GM13977 (cell line): Measurements from ENCODE around the gene NFYA.

ENCODE experiments used
- DNase-seq: peaks from one replicate; pipeline ENCODE4 v3.0.0; 2012; ENCODE audit warnings: low spot score
- CTCF ChIP-seq: IDR thresholded peaks from 2 replicates; pipeline ENCODE4 v1.5.1; 2012; ENCODE audit warnings: mild to moderate bottlenecking, control low read depth; ENCODE audit not compliant: insufficient read depth; ENCODE audit errors: extremely low read depth, missing control alignments
- in situ Hi-C: fragments of 300-500 bp; cut with MboI; formaldehyde crosslinking; loops from one replicate; pipeline ENCODE4 v1.12.0; 2022; ENCODE audit warnings: low sequenced_read_pairs, low pct_unique_long_range_greater_than_20kb, mixed read lengths, inconsistent platforms; ENCODE audit not compliant: unreplicated experiment

Gene NFYA

GRCh38 chr6:41120058-41120457 lies 47.3 kb downstream of the NFYA start:
- in situ Hi-C loops, result no loop called here

GRCh38 chr6:41122373-41122772 lies 49.6 kb downstream of the NFYA start:
- in situ Hi-C loops, result no loop called here
- no peak for DNase-seq

More at GRCh38 chr6:41120058-41120457, 47.3 kb downstream of the NFYA start:
- TF ChIP-seq CTCF, result no peak
- no peak for DNase-seq

GRCh38 chr6:41122918-41123317 lies 50.1 kb downstream of the NFYA start:
- no peak for DNase-seq
- in situ Hi-C loops, result no loop called here
- no peak for TF ChIP-seq CTCF

More at GRCh38 chr6:41122373-41122772, 49.6 kb downstream of the NFYA start:
- TF ChIP-seq CTCF, result no peak

- in situ Hi-C loops, result no loop called here
- DNase-seq, result no peak
Measured at GRCh38 chr6:41125282-41125681, 52.5 kb downstream of the NFYA start.

GRCh38 chr6:41132254-41132653 lies 59.5 kb downstream of the NFYA start:
- DNase-seq, result no peak

More at GRCh38 chr6:41125282-41125681, 52.5 kb downstream of the NFYA start:
- no peak for TF ChIP-seq CTCF

GRCh38 chr6:41135062-41135832 lies 62.5 kb downstream of the NFYA start:
- in situ Hi-C loops, result no loop called here
- no peak for TF ChIP-seq CTCF
- no peak for DNase-seq

More at GRCh38 chr6:41132254-41132653, 59.5 kb downstream of the NFYA start:
- in situ Hi-C loops, result no loop called here
- no peak for TF ChIP-seq CTCF

GRCh38 chr6:41136911-41137310 lies 64.1 kb downstream of the NFYA start:
- in situ Hi-C loops, result no loop called here
- no peak for TF ChIP-seq CTCF
- DNase-seq, result no peak
